ENCODE measurements around the gene CNRIP1. TPM values are rescaled to one million over a fixed set of nuclear protein-coding genes. Genes with fewer than 3 reads are reported as not detected.
"Not testable (repeated sequence)": the region's sequence is repeated elsewhere in the genome, so short reads cannot be mapped to it uniquely, and the experiment has no call there.

The CNRIP1 gene
- total RNA-seq, 1 donor from 2014 or later: not detected

- Mint-ChIP-seq H3K36me3 (ENCODE audit: low read depth) (no peaks in the 10 kb centered on the region), H3K9me3 (no peaks in the 10 kb centered on the region), H3K27me3 (no peaks in the 10 kb centered on the region), H3K4me3 (no peak overlapping the region), H3K27ac (no peak overlapping the region), H3K4me1 (no peaks in the 10 kb centered on the region)
- ATAC-seq (ENCODE audit: low read depth): no peak
- ChIA-PET POLR2A (no interaction called here), CTCF (no interaction called here)
- DNase-seq: no peak
- TF ChIP-seq CTCF (IDR thresholded peaks at IDR 0.05): no peak
- intact Hi-C loops (cut with micrococcal nuclease): loop anchor here (2.0 kb wide), 1 partner anchor 13 kb away; no protein-coding TSS in a partner anchor
Observed at GRCh38 chr2:68351997-68352396, 32.2 kb upstream of the CNRIP1 start.

- ATAC-seq (ENCODE audit: low read depth); H3K36me3 Mint-ChIP-seq (ENCODE audit: low read depth); H3K4me1 Mint-ChIP-seq; CTCF ChIA-PET; DNase-seq; H3K27me3 Mint-ChIP-seq; H3K9me3 Mint-ChIP-seq; H3K27ac Mint-ChIP-seq; H3K4me3 Mint-ChIP-seq; POLR2A ChIA-PET: not testable (repeated sequence)
- intact Hi-C loops (cut with micrococcal nuclease): loop anchor here (5.0 kb wide), 1 partner anchor 37 kb away; no protein-coding TSS in a partner anchor
Observed at GRCh38 chr2:68349091-68349490, 29.3 kb upstream of the CNRIP1 start.

- peaks cover 3% of the 10 kb centered on the region for H3K27me3 Mint-ChIP-seq
- no peak overlapping the region for H3K27ac Mint-ChIP-seq
- H3K36me3 Mint-ChIP-seq (ENCODE audit: low read depth): no peaks in the 10 kb centered on the region
- DNase-seq (no peak), ATAC-seq (ENCODE audit: low read depth) (no peak)
- POLR2A ChIA-PET: no interaction called here
- intact Hi-C loops (cut with micrococcal nuclease): loop anchor here (5.0 kb wide), 1 partner anchor 33 kb away; no protein-coding TSS in a partner anchor
- H3K9me3 Mint-ChIP-seq: no peaks in the 10 kb centered on the region
- CTCF ChIA-PET: no interaction called here
- peaks cover 3% of the 10 kb centered on the region for H3K4me1 Mint-ChIP-seq
- TF ChIP-seq CTCF (IDR thresholded peaks at IDR 0.05): no peak
- no peak overlapping the region for H3K4me3 Mint-ChIP-seq
Observed at GRCh38 chr2:68345129-68345875, 25.6 kb upstream of the CNRIP1 start.

- intact Hi-C loops (cut with micrococcal nuclease): no loop called here
- TF ChIP-seq CTCF (IDR thresholded peaks at IDR 0.05): no peak
- Mint-ChIP-seq H3K36me3 (ENCODE audit: low read depth) (no peaks in the 10 kb centered on the region), H3K4me3 (no peak overlapping the region), H3K9me3 (no peaks in the 10 kb centered on the region), H3K4me1 (peaks cover 3% of the 10 kb centered on the region), H3K27ac (no peak overlapping the region), H3K27me3 (peaks cover 3% of the 10 kb centered on the region)
- DNase-seq: no peak
- POLR2A ChIA-PET: no interaction called here
- ATAC-seq (ENCODE audit: low read depth): no peak
- CTCF ChIA-PET: interaction anchor here (0.6 to 1.1 kb wide), 3 partner anchors 38 to 148 kb away, joined by 3 to 4 read pairs (median 3); no protein-coding TSS in a partner anchor
Observed at GRCh38 chr2:68344031-68344430, 24.3 kb upstream of the CNRIP1 start.

- DNase-seq: no peak
- H3K36me3 Mint-ChIP-seq (ENCODE audit: low read depth): no peaks in the 10 kb centered on the region
- peaks cover 3% of the 10 kb centered on the region for H3K4me1 Mint-ChIP-seq
- H3K27ac Mint-ChIP-seq: no peak overlapping the region
- no peak for TF ChIP-seq CTCF (IDR thresholded peaks at IDR 0.05)
- POLR2A ChIA-PET: no interaction called here
- no peaks in the 10 kb centered on the region for H3K9me3 Mint-ChIP-seq
- ATAC-seq (ENCODE audit: low read depth): no peak
- H3K4me3 Mint-ChIP-seq: no peak overlapping the region
- intact Hi-C loops (cut with micrococcal nuclease): no loop called here
- CTCF ChIA-PET: no interaction called here
- peaks cover 3% of the 10 kb centered on the region for H3K27me3 Mint-ChIP-seq
Observed at GRCh38 chr2:68342470-68342869, 22.7 kb upstream of the CNRIP1 start.

Data from activated B cell treated with CpG ODN at 0.5 μM for 24 hours (primary cell).